Colonic mucosa (tissue), 4 donors: Measurements from ENCODE around the gene PIGC. TPM values are rescaled to one million over a fixed set of nuclear protein-coding genes. Genes with fewer than 3 reads are reported as not detected.

Experiments
- DNase-seq: peaks from one replicate; pipeline ENCODE4 v3.0.0-alpha.2; 2020
- H3K27ac ChIP-seq: fragments of 200-600 bp; one replicate; pipeline ENCODE4 v1.8.0; 2021
- H3K27me3 ChIP-seq: fragments of 200-600 bp; one replicate; pipeline ENCODE4 v1.8.0; 2021
- H3K36me3 ChIP-seq: fragments of 200-600 bp; one replicate; pipeline ENCODE4 v1.8.0; 2021
- H3K4me1 ChIP-seq: fragments of 200-600 bp; one replicate; pipeline ENCODE4 v1.8.0; 2021; ENCODE audit warnings: mild to moderate bottlenecking
- H3K4me3 ChIP-seq: fragments of 200-600 bp; one replicate; pipeline ENCODE4 v1.8.0; 2021
- H3K9ac ChIP-seq, 2 donors: one replicate each; pipeline ENCODE4 v1.7.0; 2013; ENCODE audit warnings: control low read depth in 2 of 2, low read depth in 2 of 2, low read length in 2 of 2
- H3K9me3 ChIP-seq: fragments of 200-600 bp; one replicate; pipeline ENCODE4 v1.8.0; 2021
- intact Hi-C: fragments of 100-400 bp; cut with DNase I; formaldehyde crosslinking; loops from one replicate; pipeline ENCODE4 v1.14.1; 2022
- total RNA-seq, 2 donors: library from RNA; stranded (reverse); fragmentation: NEBNext Ultra II Directional in 1 of 2; extraction: Animal tissue kit (Norgen Biotek cat#: 25700) in 1 of 2; gene quantifications; one replicate each; pipeline ENCODE4 v1.2.1, GENCODE V29; 2021
- TF ChIP-seq, protein P1 (sequence below): fragments of 200-600 bp; IDR thresholded peaks from one replicate; pipeline ENCODE4 v1.8.0; 2022; ENCODE audit warnings: antibody characterized with exemption, mild to moderate bottlenecking
- donor health status: healthy.
- donor health status: DM: no; HTN: no; CAD: no.
- donor health status: DM: no; HTN: no; CAD: no.

Gene PIGC
- total RNA-seq, 2 donors from 2014 or later: 20.5 to 24.1 TPM

DNA sequence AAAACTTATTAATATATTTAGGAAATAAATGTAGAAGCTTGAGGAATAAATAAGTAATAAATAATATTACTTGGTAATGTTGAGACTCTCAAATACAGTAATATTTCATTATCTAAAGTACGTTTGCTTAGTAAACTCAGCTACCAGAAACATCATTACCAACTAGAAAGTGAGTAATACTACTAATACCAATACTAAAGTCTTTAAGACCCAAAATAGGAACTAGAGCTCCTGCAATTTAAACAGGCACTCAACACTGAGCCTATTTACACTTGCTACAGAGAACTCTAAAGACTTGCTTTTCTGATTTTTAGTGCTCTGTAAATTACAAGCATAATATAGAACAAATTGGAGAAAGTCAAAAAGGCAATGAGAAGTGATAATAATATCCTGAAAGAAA lies 36.9 kb downstream of the PIGC start:
- intact Hi-C loops: loop anchor here (10.0 kb wide), 1 partner anchor 402 kb away; no protein-coding TSS in a partner anchor
- H3K4me3 ChIP-seq: no peak overlapping the region
- no peaks in the 10 kb centered on the region for H3K36me3 ChIP-seq
- TF ChIP-seq, protein P1, sequence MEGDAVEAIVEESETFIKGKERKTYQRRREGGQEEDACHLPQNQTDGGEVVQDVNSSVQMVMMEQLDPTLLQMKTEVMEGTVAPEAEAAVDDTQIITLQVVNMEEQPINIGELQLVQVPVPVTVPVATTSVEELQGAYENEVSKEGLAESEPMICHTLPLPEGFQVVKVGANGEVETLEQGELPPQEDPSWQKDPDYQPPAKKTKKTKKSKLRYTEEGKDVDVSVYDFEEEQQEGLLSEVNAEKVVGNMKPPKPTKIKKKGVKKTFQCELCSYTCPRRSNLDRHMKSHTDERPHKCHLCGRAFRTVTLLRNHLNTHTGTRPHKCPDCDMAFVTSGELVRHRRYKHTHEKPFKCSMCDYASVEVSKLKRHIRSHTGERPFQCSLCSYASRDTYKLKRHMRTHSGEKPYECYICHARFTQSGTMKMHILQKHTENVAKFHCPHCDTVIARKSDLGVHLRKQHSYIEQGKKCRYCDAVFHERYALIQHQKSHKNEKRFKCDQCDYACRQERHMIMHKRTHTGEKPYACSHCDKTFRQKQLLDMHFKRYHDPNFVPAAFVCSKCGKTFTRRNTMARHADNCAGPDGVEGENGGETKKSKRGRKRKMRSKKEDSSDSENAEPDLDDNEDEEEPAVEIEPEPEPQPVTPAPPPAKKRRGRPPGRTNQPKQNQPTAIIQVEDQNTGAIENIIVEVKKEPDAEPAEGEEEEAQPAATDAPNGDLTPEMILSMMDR: no peak
- H3K27me3 ChIP-seq: no peaks in the 10 kb centered on the region
- no peak overlapping the region for H3K9ac ChIP-seq
- no peak overlapping the region for H3K27ac ChIP-seq
- DNase-seq: no peak
- H3K4me1 ChIP-seq: no peaks in the 10 kb centered on the region
- H3K9me3 ChIP-seq: no peaks in the 10 kb centered on the region

DNA sequence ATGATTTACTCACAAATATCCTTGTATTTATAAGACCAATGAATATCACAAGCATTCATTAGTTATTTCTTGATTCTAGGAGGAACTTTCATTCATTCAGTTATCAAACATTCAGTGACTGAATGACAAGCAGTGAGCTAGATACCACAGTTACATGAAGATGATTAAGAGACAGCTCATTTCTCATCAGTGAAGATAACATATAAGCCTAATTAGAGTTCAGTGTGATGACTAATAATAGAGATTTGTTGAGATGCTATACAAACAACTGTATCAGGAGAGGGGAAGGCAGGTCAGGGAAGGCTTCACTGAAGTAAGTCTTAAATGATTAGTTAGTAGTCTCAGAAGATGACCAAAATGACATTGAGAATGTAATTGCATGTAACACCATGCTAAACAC lies 38.0 kb downstream of the PIGC start:
- H3K36me3 ChIP-seq: no peaks in the 10 kb centered on the region

DNA sequence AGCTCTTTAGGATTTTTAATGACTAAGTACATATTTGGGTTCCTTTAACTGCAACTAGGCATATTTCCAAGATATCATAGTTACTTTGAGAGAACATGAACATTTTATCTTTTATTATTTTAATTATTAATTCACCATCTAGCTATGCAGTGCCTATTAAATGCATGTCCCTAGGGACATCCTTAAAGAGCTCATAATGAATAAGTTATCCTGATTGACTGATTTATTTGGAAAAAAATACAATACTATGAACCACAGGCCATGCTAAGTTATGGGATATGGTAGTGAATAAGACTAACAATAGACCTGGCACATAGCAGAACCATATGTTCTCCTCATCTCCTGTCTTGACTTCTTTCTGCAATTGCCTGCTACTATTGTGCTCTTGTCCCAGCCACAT lies 39.7 kb downstream of the PIGC start:
- H3K36me3 ChIP-seq: no peaks in the 10 kb centered on the region
- TF ChIP-seq, protein P1: no peak
- H3K27me3 ChIP-seq: no peaks in the 10 kb centered on the region
- H3K4me3 ChIP-seq: no peak overlapping the region
- no peaks in the 10 kb centered on the region for H3K9me3 ChIP-seq
- no peaks in the 10 kb centered on the region for H3K4me1 ChIP-seq
- H3K27ac ChIP-seq: no peak overlapping the region
- intact Hi-C loops: loop anchor here (10.0 kb wide), 1 partner anchor 399 kb away; no protein-coding TSS in a partner anchor
- H3K9ac ChIP-seq: no peak overlapping the region
- no peak for DNase-seq

More for the DNA sequence above, 38.0 kb downstream of the PIGC start:
- Histone ChIP-seq H3K9me3 (no peaks in the 10 kb centered on the region), H3K4me1 (no peaks in the 10 kb centered on the region), H3K9ac (no peak overlapping the region), H3K27ac (no peak overlapping the region), H3K4me3 (no peak overlapping the region), H3K27me3 (no peaks in the 10 kb centered on the region)
- intact Hi-C loops: loop anchor here (10.0 kb wide), 1 partner anchor 401 kb away; no protein-coding TSS in a partner anchor
- TF ChIP-seq, protein P1: no peak
- no peak for DNase-seq

DNA sequence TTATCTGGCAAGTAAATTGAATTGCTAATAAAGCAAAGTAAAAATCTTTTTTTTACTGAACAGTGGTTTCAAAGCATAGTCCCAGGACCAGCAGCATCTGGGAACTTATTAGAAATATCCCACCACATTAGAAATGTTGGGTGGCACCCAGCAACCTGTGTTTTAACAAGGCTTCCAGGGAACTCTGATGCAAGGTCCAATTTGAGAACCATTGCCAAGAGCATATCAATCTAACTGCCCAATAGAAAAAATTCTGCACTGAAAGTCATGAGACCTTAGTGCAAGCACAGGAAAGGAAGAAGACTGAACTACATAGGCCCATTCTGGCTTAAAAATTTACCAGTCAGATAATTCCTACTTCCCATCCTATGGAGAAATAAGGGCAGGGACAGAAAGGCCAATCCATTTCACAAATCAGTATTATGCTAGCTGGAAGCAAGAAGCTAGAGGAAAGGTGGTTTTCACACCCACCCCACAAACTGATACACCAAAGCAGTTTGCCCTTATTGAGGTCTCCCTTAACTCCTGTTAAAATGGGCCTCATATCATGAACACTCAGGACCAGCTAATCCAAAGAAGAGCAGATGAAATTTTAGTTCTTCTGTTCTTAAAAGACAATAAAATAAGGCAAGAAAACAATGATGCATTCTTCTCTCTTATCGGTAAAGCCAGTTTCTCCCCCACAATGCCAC lies 40.8 kb downstream of the PIGC start:
- TF ChIP-seq, protein P1: no peak
- no peak for DNase-seq
- Histone ChIP-seq H3K27ac (no peak overlapping the region), H3K4me3 (no peak overlapping the region), H3K27me3 (no peaks in the 10 kb centered on the region), H3K36me3 (no peaks in the 10 kb centered on the region), H3K9ac (no peak overlapping the region), H3K4me1 (no peaks in the 10 kb centered on the region), H3K9me3 (no peaks in the 10 kb centered on the region)
- intact Hi-C loops: loop anchor here (10.0 kb wide), 1 partner anchor 398 kb away; no protein-coding TSS in a partner anchor

DNA sequence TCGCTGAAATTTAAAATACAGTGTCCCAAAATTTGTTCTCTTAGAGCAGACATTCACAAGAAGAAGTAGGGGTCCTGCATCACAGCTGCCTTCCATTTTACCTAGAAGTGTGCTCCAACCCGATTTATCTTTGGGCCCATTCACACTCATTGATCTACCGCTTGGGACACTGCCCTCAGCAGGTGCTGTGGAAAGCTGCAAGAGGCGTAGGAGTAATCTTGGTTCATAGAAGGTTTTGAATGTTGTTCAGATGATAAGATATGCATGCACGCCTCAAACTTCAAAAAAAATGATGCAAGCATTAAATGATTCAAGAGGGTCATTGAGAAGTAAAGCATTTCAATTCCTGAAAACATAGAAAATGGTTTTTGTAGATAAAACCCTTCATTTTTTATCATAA lies 42.0 kb downstream of the PIGC start:
- Histone ChIP-seq H3K9ac (no peak overlapping the region), H3K27ac (no peak overlapping the region), H3K9me3 (no peaks in the 10 kb centered on the region), H3K27me3 (no peaks in the 10 kb centered on the region), H3K4me1 (no peaks in the 10 kb centered on the region), H3K36me3 (no peaks in the 10 kb centered on the region), H3K4me3 (no peak overlapping the region)
- DNase-seq: no peak
- intact Hi-C loops: loop anchor here (2.0 to 10.0 kb wide), 2 partner anchors 311 to 397 kb away; no protein-coding TSS in a partner anchor
- TF ChIP-seq, protein P1: no peak
